C4-2B (cell line): ENCODE results near the gene CXCL13.

Experiments used
- CTCF ChIP-seq: fragments of 450-650 bp; conservative IDR thresholded peaks from 2 replicates; pipeline ENCODE4 v1.5.1; 2017; ENCODE audit warnings: mild to moderate bottlenecking
- ZFX ChIP-seq: fragments of 450-650 bp; IDR thresholded peaks from 2 replicates; pipeline ENCODE4 v1.6.1; 2017

- TF ChIP-seq CTCF (no peak), ZFX (no peak)
Observed at GRCh38 chr4:77564231-77564630, 41.4 kb upstream of the CXCL13 start.
